SK-N-SH treated with all-trans-retinoic acid at 6 μM for 48 hours (cell line): ENCODE results near the gene SURF1.

Experiments used
- ATAC-seq: fragments of 200-7000 bp; cut with Tn5 transposase; 3 replicates; pipeline ENCODE4 v1.9.1; 2020; ENCODE audit warnings: mild to moderate bottlenecking, moderate library complexity
- ARNTL ChIP-seq: fragments of 450-650 bp; formaldehyde crosslinking; IDR thresholded peaks from 2 replicates; pipeline ENCODE4 v1.5.0; 2020; ENCODE audit warnings: low read depth, mild to moderate bottlenecking, moderate library complexity, borderline replicate concordance
- BACH2 ChIP-seq: fragments of 250-450 bp; sonication (Bioruptor Pico); IDR thresholded peaks from 2 replicates; pipeline ENCODE4 v1.9.0; 2021; ENCODE audit warnings: mild to moderate bottlenecking, borderline replicate concordance
- CSDC2 ChIP-seq: fragments of 250-450 bp; sonication (Bioruptor Pico); IDR thresholded peaks from 2 replicates; pipeline ENCODE4 v1.5.0; 2020; ENCODE audit warnings: mild to moderate bottlenecking, moderate library complexity
- ESRRG ChIP-seq: fragments of 250-450 bp; sonication (Bioruptor Pico); IDR thresholded peaks from 2 replicates; pipeline ENCODE4 v1.6.1; 2021; ENCODE audit warnings: mild to moderate bottlenecking
- GLIS3 ChIP-seq: fragments of 250-450 bp; sonication (Bioruptor Pico); IDR thresholded peaks from 2 replicates; pipeline ENCODE4 v1.5.0; 2020; ENCODE audit warnings: mild to moderate bottlenecking, moderate library complexity
- ISL1 ChIP-seq: fragments of 250-450 bp; sonication (Bioruptor Pico); IDR thresholded peaks from 2 replicates; pipeline ENCODE4 v2.1.2; 2022; ENCODE audit warnings: mild to moderate bottlenecking, moderate library complexity
- OSR1 ChIP-seq: fragments of 250-450 bp; sonication (Bioruptor Pico); IDR thresholded peaks from 2 replicates; pipeline ENCODE4 v1.8.0; 2022; ENCODE audit warnings: moderate library complexity, mild to moderate bottlenecking, inconsistent platforms
- PPARA ChIP-seq: fragments of 250-450 bp; sonication (Bioruptor Pico); IDR thresholded peaks from 2 replicates; pipeline ENCODE4 v1.5.0; 2020; ENCODE audit warnings: mild to moderate bottlenecking, borderline replicate concordance
- SNAI2 ChIP-seq: fragments of 250-450 bp; sonication (Bioruptor Pico); IDR thresholded peaks from 2 replicates; pipeline ENCODE4 v1.5.0; 2020; ENCODE audit warnings: mild to moderate bottlenecking, moderate library complexity
- TCF4 ChIP-seq: fragments of 250-450 bp; sonication (Bioruptor Pico); IDR thresholded peaks from 2 replicates; pipeline ENCODE4 v1.8.0; 2021; ENCODE audit warnings: mild to moderate bottlenecking, moderate library complexity, borderline replicate concordance
- TOX ChIP-seq: fragments of 250-450 bp; sonication (Bioruptor Pico); IDR thresholded peaks from 2 replicates; pipeline ENCODE4 v1.8.0; 2021; ENCODE audit warnings: mild to moderate bottlenecking, moderate library complexity, borderline replicate concordance
- ZC3H10 ChIP-seq: fragments of 250-450 bp; sonication (Bioruptor Pico); IDR thresholded peaks from 2 replicates; pipeline ENCODE4 v1.5.1; 2021; ENCODE audit warnings: mild to moderate bottlenecking, moderate library complexity
- ZFP3 ChIP-seq: fragments of 250-450 bp; sonication (Bioruptor Pico); IDR thresholded peaks from 2 replicates; pipeline ENCODE4 v1.5.0; 2020; ENCODE audit warnings: mild to moderate bottlenecking, moderate library complexity
- ZFP30 ChIP-seq: fragments of 450-650 bp; formaldehyde crosslinking; IDR thresholded peaks from 2 replicates; pipeline ENCODE4 v1.5.0; 2022; ENCODE audit warnings: mild to moderate bottlenecking, moderate library complexity
- ZNF565 ChIP-seq: fragments of 450-650 bp; formaldehyde crosslinking; conservative IDR thresholded peaks from 2 replicates; pipeline ENCODE4 v1.5.0; 2020; ENCODE audit warnings: low read depth, mild to moderate bottlenecking, moderate library complexity
- ZNF70 ChIP-seq: fragments of 450-650 bp; formaldehyde crosslinking; IDR thresholded peaks from 2 replicates; pipeline ENCODE4 v1.5.0; 2020; ENCODE audit warnings: mild to moderate bottlenecking, moderate library complexity
- ZNF8 ChIP-seq: fragments of 450-650 bp; formaldehyde crosslinking; IDR thresholded peaks from 2 replicates; pipeline ENCODE4 v1.5.0; 2020; ENCODE audit warnings: mild to moderate bottlenecking, moderate library complexity
- TF ChIP-seq, protein P1 (sequence below): fragments of 250-450 bp; sonication (Bioruptor Pico); IDR thresholded peaks from 2 replicates; pipeline ENCODE4 v1.5.1; 2020; ENCODE audit warnings: low read depth, mild to moderate bottlenecking, moderate library complexity
- TF ChIP-seq, protein P2 (sequence below): fragments of 250-450 bp; sonication (Bioruptor Pico); IDR thresholded peaks from 2 replicates; pipeline ENCODE4 v1.5.0; 2020; ENCODE audit warnings: mild to moderate bottlenecking, moderate library complexity
- TF ChIP-seq, protein P3 (sequence below): fragments of 250-450 bp; sonication (Bioruptor Pico); IDR thresholded peaks from 2 replicates; pipeline ENCODE4 v1.8.0; 2020; ENCODE audit warnings: mild to moderate bottlenecking, moderate library complexity, borderline replicate concordance
- TF ChIP-seq, protein P4 (sequence below): fragments of 250-450 bp; sonication (Bioruptor Pico); IDR thresholded peaks from 2 replicates; pipeline ENCODE4 v1.8.0; 2021; ENCODE audit warnings: low read depth, mild to moderate bottlenecking, moderate library complexity, borderline replicate concordance

The SURF1 gene

DNA sequence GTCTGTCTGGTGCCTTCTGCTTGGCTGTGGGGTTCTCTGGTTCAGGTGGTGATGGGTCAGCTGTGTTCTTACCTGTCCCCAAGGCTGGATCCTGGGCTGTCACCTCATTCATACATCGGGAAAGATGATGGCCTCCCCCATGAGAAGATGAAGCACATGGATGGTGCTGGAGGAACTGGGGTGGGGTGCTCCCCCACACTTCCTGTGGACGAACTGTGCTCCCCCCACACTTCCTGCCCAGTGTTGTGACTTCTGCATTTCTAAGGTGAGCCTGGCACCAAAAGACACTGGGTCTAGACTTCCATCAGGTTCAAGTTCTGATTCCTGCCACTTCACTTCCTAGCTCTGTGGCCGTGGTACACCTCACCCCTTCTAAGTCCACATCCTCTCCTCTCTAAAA lies 16.0 kb downstream of the SURF1 start:
- ATAC-seq: no peak
- TF ChIP-seq ZNF70 (CRISPR knock-in tag) (no peak), SNAI2 (CRISPR knock-in tag) (no peak), OSR1 (CRISPR knock-in tag) (no peak), BACH2 (CRISPR knock-in tag) (no peak), GLIS3 (no peak), ZNF8 (CRISPR knock-in tag) (no peak), ZNF565 (CRISPR knock-in tag) (no peak), ESRRG (CRISPR knock-in tag) (no peak), ARNTL (CRISPR knock-in tag) (no peak), ISL1 (CRISPR knock-in tag) (no peak), TOX (CRISPR knock-in tag) (no peak)
- TF ChIP-seq, protein P1, sequence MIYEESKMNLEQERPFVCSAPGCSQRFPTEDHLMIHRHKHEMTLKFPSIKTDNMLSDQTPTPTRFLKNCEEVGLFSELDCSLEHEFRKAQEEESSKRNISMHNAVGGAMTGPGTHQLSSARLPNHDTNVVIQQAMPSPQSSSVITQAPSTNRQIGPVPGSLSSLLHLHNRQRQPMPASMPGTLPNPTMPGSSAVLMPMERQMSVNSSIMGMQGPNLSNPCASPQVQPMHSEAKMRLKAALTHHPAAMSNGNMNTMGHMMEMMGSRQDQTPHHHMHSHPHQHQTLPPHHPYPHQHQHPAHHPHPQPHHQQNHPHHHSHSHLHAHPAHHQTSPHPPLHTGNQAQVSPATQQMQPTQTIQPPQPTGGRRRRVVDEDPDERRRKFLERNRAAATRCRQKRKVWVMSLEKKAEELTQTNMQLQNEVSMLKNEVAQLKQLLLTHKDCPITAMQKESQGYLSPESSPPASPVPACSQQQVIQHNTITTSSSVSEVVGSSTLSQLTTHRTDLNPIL (CRISPR knock-in tag): no peak
- TF ChIP-seq, protein P2, sequence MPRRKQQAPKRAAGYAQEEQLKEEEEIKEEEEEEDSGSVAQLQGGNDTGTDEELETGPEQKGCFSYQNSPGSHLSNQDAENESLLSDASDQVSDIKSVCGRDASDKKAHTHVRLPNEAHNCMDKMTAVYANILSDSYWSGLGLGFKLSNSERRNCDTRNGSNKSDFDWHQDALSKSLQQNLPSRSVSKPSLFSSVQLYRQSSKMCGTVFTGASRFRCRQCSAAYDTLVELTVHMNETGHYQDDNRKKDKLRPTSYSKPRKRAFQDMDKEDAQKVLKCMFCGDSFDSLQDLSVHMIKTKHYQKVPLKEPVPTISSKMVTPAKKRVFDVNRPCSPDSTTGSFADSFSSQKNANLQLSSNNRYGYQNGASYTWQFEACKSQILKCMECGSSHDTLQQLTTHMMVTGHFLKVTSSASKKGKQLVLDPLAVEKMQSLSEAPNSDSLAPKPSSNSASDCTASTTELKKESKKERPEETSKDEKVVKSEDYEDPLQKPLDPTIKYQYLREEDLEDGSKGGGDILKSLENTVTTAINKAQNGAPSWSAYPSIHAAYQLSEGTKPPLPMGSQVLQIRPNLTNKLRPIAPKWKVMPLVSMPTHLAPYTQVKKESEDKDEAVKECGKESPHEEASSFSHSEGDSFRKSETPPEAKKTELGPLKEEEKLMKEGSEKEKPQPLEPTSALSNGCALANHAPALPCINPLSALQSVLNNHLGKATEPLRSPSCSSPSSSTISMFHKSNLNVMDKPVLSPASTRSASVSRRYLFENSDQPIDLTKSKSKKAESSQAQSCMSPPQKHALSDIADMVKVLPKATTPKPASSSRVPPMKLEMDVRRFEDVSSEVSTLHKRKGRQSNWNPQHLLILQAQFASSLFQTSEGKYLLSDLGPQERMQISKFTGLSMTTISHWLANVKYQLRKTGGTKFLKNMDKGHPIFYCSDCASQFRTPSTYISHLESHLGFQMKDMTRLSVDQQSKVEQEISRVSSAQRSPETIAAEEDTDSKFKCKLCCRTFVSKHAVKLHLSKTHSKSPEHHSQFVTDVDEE (CRISPR knock-in tag): no peak
- TF ChIP-seq, protein P3, sequence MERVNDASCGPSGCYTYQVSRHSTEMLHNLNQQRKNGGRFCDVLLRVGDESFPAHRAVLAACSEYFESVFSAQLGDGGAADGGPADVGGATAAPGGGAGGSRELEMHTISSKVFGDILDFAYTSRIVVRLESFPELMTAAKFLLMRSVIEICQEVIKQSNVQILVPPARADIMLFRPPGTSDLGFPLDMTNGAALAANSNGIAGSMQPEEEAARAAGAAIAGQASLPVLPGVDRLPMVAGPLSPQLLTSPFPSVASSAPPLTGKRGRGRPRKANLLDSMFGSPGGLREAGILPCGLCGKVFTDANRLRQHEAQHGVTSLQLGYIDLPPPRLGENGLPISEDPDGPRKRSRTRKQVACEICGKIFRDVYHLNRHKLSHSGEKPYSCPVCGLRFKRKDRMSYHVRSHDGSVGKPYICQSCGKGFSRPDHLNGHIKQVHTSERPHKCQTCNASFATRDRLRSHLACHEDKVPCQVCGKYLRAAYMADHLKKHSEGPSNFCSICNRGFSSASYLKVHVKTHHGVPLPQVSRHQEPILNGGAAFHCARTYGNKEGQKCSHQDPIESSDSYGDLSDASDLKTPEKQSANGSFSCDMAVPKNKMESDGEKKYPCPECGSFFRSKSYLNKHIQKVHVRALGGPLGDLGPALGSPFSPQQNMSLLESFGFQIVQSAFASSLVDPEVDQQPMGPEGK (CRISPR knock-in tag): no peak
- TF ChIP-seq, protein P4, sequence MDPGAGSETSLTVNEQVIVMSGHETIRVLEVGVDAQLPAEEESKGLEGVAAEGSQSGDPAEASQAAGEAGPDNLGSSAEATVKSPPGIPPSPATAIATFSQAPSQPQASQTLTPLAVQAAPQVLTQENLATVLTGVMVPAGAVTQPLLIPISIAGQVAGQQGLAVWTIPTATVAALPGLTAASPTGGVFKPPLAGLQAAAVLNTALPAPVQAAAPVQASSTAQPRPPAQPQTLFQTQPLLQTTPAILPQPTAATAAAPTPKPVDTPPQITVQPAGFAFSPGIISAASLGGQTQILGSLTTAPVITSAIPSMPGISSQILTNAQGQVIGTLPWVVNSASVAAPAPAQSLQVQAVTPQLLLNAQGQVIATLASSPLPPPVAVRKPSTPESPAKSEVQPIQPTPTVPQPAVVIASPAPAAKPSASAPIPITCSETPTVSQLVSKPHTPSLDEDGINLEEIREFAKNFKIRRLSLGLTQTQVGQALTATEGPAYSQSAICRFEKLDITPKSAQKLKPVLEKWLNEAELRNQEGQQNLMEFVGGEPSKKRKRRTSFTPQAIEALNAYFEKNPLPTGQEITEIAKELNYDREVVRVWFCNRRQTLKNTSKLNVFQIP (CRISPR knock-in tag): no peak
- TF ChIP-seq, all 23 proteins: peak for 0

DNA sequence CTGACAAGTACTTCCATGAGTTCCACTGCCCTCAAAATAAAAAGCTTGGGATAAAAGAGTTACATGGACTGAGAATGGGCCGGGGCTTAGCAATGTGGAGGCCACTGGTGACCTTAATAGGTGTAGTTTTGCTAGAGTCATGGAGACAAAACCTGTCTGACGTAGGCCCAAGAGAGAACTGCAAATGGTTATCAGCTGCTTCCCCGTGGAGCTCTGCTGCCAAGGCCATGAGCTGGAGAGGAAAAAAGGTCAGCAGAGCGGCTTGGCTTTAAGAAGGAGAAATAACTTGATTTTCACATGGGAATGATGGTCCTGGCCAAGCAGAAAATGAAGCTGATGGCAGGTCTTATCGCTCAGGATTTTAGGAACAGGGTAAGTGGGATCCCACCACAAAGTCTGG lies 16.6 kb downstream of the SURF1 start:
- TF ChIP-seq OSR1 (CRISPR knock-in tag) (no peak), BACH2 (CRISPR knock-in tag) (no peak), TCF4 (no peak), ZNF565 (CRISPR knock-in tag) (no peak), ZNF8 (CRISPR knock-in tag) (no peak), ESRRG (CRISPR knock-in tag) (no peak), ZFP3 (CRISPR knock-in tag) (no peak), GLIS3 (no peak), TOX (CRISPR knock-in tag) (no peak), ZFP30 (CRISPR knock-in tag) (no peak), ISL1 (CRISPR knock-in tag) (no peak), CSDC2 (CRISPR knock-in tag) (no peak), ZC3H10 (CRISPR knock-in tag) (no peak), PPARA (CRISPR knock-in tag) (no peak), SNAI2 (CRISPR knock-in tag) (no peak)
- TF ChIP-seq, protein P4 (CRISPR knock-in tag): no peak
- TF ChIP-seq, protein P3 (CRISPR knock-in tag): no peak
- TF ChIP-seq, protein P2 (CRISPR knock-in tag): no peak
- TF ChIP-seq, protein P1 (CRISPR knock-in tag): no peak
- ATAC-seq: no peak
